Measurements from ENCODE around the gene ANO1.

DNA sequence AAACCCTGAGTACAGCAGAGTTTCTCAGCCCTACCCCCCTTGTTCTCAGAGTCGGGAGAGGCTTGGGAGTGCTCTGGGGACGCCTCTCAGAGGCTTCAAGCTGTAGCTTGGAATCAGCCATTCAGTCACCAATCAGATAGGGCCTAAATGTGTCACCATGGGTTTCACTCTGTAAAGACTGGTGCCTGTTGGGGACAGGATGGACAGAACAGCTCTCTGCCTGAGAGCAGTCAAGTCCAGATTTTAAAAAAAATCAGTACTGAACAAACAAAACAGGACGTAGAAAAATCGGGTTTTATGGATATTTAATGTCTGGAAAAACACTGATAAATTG, 126.3 kb downstream of the ANO1 start:
- TF ChIP-seq SIN3A (conservative IDR thresholded peaks at IDR 0.05 in 1 of 2, IDR thresholded peaks at IDR 0.05 in 1 of 2; ENCODE audit: low read depth in 1 of 2, low read length in 2 of 2), result no peak
- no peak for TF ChIP-seq TAF1 (IDR thresholded peaks at IDR 0.05; ENCODE audit: low read depth, low read length)
- TF ChIP-seq, protein P1, sequence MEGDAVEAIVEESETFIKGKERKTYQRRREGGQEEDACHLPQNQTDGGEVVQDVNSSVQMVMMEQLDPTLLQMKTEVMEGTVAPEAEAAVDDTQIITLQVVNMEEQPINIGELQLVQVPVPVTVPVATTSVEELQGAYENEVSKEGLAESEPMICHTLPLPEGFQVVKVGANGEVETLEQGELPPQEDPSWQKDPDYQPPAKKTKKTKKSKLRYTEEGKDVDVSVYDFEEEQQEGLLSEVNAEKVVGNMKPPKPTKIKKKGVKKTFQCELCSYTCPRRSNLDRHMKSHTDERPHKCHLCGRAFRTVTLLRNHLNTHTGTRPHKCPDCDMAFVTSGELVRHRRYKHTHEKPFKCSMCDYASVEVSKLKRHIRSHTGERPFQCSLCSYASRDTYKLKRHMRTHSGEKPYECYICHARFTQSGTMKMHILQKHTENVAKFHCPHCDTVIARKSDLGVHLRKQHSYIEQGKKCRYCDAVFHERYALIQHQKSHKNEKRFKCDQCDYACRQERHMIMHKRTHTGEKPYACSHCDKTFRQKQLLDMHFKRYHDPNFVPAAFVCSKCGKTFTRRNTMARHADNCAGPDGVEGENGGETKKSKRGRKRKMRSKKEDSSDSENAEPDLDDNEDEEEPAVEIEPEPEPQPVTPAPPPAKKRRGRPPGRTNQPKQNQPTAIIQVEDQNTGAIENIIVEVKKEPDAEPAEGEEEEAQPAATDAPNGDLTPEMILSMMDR (IDR thresholded peaks at IDR 0.05; ENCODE audit: control extremely low read depth in 1 of 3, insufficient read depth in 1 of 3, low read depth in 1 of 3, low read length in 3 of 3), result no peak
- no peak for TF ChIP-seq TAF7 (optimal IDR thresholded peaks at IDR 0.05; ENCODE audit: borderline replicate concordance, low read depth, low read length)
- no peak for TF ChIP-seq ZNF274 (IDR thresholded peaks at IDR 0.05; ENCODE audit: borderline replicate concordance, extremely low read depth, low read length)
- no peak for TF ChIP-seq NRF1 (IDR thresholded peaks at IDR 0.05; ENCODE audit: low read depth, low read length)
- no peak for TF ChIP-seq POLR2A (IDR thresholded peaks at IDR 0.05; ENCODE audit: control extremely low read depth in 1 of 2, low read depth in 2 of 2, low read length in 2 of 2)
- no peak for TF ChIP-seq EP300 (IDR thresholded peaks at IDR 0.05; ENCODE audit: borderline replicate concordance in 1 of 2, low read depth in 2 of 2, low read length in 2 of 2)
- no peak for TF ChIP-seq EZH2 (IDR thresholded peaks at IDR 0.05; ENCODE audit: low read depth, low read length, severe bottlenecking)
- no peak for TF ChIP-seq SP1 (IDR thresholded peaks at IDR 0.05; ENCODE audit: low read depth, low read length)
- TF ChIP-seq YY1 (IDR thresholded peaks at IDR 0.05; ENCODE audit: low read depth, low read length), result no peak
